HL-60 (cell line): ENCODE measurements around the gene PCP4.

Experiments
- GABPA ChIP-seq: IDR thresholded peaks from 2 replicates; pipeline ENCODE4 v1.6.1; 2012; ENCODE audit warnings: low read depth
- TF ChIP-seq, protein P1 (sequence below): IDR thresholded peaks from one replicate; pipeline ENCODE4 v1.5.1; 2011; ENCODE audit warnings: low read length, control low read depth, inconsistent platforms; ENCODE audit not compliant: insufficient read depth
- TF ChIP-seq, protein P2 (sequence below): IDR thresholded peaks from 2 replicates; pipeline ENCODE4 v1.6.1; 2012; ENCODE audit warnings: low read depth; ENCODE audit not compliant: insufficient replicate concordance

DNA sequence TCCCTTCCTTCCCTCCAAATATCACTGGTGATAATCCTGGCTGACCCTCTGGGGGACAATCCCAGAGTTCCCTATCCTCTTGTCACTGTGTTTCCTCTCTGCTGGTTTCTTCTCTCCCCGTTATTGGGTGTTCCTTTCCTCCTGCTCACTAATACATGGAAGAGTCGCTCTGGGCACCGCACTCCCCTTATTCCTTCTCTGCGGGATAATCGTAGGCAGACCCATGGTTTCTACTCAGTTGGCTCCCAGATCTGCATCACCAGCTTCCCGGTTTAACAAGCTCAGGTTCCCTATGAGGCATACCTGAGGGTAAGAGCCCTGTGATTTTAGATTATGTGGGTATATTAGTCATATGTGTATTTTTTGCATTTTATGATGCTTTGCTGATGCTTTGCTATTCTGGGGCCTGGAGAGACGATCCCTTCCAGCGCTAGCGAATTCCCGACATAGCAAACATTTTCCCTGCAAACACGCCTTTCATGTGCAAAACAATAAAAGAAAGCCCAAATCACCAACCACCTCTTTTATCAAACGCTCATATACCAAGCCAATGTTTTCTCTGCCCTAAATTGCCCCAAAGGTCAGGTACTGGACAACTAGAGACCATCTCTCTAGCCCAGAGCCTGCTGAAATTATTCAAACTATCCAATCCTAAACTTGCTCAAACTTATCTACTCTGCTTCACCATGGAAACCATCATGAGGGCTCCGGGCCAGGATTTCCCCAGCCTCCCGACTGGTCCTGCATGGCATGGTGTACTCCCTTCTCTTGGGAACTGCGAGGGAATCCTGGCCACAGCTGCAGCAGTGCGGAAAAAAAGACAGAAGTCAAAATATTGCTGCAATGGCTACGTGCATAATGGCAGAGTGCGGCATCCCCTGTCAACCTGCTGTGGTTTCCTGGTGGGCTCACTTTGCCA lies 84.2 kb downstream of the PCP4 start:
- TF ChIP-seq, protein P1, sequence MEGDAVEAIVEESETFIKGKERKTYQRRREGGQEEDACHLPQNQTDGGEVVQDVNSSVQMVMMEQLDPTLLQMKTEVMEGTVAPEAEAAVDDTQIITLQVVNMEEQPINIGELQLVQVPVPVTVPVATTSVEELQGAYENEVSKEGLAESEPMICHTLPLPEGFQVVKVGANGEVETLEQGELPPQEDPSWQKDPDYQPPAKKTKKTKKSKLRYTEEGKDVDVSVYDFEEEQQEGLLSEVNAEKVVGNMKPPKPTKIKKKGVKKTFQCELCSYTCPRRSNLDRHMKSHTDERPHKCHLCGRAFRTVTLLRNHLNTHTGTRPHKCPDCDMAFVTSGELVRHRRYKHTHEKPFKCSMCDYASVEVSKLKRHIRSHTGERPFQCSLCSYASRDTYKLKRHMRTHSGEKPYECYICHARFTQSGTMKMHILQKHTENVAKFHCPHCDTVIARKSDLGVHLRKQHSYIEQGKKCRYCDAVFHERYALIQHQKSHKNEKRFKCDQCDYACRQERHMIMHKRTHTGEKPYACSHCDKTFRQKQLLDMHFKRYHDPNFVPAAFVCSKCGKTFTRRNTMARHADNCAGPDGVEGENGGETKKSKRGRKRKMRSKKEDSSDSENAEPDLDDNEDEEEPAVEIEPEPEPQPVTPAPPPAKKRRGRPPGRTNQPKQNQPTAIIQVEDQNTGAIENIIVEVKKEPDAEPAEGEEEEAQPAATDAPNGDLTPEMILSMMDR: no peak
- TF ChIP-seq GABPA: no peak
- TF ChIP-seq, protein P2, sequence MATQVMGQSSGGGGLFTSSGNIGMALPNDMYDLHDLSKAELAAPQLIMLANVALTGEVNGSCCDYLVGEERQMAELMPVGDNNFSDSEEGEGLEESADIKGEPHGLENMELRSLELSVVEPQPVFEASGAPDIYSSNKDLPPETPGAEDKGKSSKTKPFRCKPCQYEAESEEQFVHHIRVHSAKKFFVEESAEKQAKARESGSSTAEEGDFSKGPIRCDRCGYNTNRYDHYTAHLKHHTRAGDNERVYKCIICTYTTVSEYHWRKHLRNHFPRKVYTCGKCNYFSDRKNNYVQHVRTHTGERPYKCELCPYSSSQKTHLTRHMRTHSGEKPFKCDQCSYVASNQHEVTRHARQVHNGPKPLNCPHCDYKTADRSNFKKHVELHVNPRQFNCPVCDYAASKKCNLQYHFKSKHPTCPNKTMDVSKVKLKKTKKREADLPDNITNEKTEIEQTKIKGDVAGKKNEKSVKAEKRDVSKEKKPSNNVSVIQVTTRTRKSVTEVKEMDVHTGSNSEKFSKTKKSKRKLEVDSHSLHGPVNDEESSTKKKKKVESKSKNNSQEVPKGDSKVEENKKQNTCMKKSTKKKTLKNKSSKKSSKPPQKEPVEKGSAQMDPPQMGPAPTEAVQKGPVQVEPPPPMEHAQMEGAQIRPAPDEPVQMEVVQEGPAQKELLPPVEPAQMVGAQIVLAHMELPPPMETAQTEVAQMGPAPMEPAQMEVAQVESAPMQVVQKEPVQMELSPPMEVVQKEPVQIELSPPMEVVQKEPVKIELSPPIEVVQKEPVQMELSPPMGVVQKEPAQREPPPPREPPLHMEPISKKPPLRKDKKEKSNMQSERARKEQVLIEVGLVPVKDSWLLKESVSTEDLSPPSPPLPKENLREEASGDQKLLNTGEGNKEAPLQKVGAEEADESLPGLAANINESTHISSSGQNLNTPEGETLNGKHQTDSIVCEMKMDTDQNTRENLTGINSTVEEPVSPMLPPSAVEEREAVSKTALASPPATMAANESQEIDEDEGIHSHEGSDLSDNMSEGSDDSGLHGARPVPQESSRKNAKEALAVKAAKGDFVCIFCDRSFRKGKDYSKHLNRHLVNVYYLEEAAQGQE: no peak
